Ishikawa (cell line): ENCODE results near the gene ATF7.

Experiments used
- EP300 ChIP-seq: IDR thresholded peaks from 2 replicates; pipeline ENCODE4 v1.6.1; 2012; ENCODE audit warnings: borderline replicate concordance
- FOXM1 ChIP-seq: IDR thresholded peaks from 2 replicates; pipeline ENCODE4 v1.6.1; 2012; ENCODE audit warnings: low read depth, borderline replicate concordance
- TAF1 ChIP-seq: IDR thresholded peaks from 2 replicates; pipeline ENCODE4 v1.6.1; 2012; ENCODE audit warnings: low read depth, mild to moderate bottlenecking
- TCF12 ChIP-seq: IDR thresholded peaks from 2 replicates; pipeline ENCODE4 v1.6.1; 2012; ENCODE audit warnings: low read depth
- TF ChIP-seq, protein P1 (sequence below): IDR thresholded peaks from 2 replicates; pipeline ENCODE4 v1.6.1; 2012
- TF ChIP-seq, protein P2 (sequence below): IDR thresholded peaks from 2 replicates; pipeline ENCODE4 v1.6.1; 2012; ENCODE audit warnings: low read depth, mild to moderate bottlenecking

DNA sequence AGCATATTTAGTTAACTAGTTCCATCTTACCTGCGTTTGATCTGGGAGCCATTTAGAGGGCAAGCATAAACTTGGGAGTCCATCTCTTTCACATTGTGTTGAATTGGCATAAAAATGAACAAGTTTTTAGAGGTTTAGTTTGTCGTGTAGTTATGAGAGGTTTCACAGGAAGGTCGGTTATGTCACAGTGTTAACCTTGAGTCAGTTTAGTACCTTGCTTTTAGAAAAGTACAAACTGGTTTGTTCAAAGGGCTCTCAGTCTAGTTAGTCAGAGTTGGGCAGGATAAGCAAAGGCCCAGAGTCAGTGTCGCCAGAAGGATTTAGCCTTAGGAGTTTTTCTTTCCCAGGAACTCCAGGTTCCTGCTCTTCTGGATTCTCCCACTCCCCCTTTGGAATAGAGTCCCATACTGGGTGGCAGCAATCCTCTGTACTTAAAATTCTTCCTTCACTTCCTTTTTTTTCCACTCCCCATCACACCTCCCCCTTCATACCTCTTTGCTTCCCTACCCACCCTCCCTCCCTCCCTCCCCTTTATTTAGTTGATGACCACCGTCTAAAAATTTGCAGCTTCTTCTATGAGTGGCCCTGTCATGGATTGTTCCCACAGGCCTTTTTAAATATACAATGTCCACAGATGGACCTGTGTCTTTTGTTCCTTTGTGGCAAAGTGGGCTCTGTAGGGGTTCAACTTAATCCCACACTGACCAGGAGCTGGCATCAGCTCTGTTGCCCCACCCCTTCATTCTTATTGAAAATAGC lies 162.2 kb downstream of the ATF7 start:
- TF ChIP-seq, protein P1, sequence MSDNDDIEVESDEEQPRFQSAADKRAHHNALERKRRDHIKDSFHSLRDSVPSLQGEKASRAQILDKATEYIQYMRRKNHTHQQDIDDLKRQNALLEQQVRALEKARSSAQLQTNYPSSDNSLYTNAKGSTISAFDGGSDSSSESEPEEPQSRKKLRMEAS: no peak
- no peak for TF ChIP-seq FOXM1
- TF ChIP-seq TCF12: no peak
- TF ChIP-seq, protein P2, sequence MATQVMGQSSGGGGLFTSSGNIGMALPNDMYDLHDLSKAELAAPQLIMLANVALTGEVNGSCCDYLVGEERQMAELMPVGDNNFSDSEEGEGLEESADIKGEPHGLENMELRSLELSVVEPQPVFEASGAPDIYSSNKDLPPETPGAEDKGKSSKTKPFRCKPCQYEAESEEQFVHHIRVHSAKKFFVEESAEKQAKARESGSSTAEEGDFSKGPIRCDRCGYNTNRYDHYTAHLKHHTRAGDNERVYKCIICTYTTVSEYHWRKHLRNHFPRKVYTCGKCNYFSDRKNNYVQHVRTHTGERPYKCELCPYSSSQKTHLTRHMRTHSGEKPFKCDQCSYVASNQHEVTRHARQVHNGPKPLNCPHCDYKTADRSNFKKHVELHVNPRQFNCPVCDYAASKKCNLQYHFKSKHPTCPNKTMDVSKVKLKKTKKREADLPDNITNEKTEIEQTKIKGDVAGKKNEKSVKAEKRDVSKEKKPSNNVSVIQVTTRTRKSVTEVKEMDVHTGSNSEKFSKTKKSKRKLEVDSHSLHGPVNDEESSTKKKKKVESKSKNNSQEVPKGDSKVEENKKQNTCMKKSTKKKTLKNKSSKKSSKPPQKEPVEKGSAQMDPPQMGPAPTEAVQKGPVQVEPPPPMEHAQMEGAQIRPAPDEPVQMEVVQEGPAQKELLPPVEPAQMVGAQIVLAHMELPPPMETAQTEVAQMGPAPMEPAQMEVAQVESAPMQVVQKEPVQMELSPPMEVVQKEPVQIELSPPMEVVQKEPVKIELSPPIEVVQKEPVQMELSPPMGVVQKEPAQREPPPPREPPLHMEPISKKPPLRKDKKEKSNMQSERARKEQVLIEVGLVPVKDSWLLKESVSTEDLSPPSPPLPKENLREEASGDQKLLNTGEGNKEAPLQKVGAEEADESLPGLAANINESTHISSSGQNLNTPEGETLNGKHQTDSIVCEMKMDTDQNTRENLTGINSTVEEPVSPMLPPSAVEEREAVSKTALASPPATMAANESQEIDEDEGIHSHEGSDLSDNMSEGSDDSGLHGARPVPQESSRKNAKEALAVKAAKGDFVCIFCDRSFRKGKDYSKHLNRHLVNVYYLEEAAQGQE: no peak
- TF ChIP-seq TAF1: no peak
- no peak for TF ChIP-seq EP300
